HG03558 (cell line): ENCODE data around the gene SNAP91.
"Not testable (repeated sequence)": the region's sequence is repeated elsewhere in the genome, so short reads cannot be mapped to it uniquely, and the experiment has no call there.

Experiments used
- ATAC-seq: cut with Tn5 transposase; IDR thresholded peaks from one replicate; pipeline ENCODE4 v1.9.1; 2021; ENCODE audit warnings: moderate number of reproducible peaks; ENCODE audit not compliant: unreplicated experiment; ENCODE audit errors: extremely low read depth

Gene SNAP91, protein sequence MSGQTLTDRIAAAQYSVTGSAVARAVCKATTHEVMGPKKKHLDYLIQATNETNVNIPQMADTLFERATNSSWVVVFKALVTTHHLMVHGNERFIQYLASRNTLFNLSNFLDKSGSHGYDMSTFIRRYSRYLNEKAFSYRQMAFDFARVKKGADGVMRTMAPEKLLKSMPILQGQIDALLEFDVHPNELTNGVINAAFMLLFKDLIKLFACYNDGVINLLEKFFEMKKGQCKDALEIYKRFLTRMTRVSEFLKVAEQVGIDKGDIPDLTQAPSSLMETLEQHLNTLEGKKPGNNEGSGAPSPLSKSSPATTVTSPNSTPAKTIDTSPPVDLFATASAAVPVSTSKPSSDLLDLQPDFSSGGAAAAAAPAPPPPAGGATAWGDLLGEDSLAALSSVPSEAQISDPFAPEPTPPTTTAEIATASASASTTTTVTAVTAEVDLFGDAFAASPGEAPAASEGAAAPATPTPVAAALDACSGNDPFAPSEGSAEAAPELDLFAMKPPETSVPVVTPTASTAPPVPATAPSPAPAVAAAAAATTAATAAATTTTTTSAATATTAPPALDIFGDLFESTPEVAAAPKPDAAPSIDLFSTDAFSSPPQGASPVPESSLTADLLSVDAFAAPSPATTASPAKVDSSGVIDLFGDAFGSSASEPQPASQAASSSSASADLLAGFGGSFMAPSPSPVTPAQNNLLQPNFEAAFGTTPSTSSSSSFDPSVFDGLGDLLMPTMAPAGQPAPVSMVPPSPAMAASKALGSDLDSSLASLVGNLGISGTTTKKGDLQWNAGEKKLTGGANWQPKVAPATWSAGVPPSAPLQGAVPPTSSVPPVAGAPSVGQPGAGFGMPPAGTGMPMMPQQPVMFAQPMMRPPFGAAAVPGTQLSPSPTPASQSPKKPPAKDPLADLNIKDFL

DNA sequence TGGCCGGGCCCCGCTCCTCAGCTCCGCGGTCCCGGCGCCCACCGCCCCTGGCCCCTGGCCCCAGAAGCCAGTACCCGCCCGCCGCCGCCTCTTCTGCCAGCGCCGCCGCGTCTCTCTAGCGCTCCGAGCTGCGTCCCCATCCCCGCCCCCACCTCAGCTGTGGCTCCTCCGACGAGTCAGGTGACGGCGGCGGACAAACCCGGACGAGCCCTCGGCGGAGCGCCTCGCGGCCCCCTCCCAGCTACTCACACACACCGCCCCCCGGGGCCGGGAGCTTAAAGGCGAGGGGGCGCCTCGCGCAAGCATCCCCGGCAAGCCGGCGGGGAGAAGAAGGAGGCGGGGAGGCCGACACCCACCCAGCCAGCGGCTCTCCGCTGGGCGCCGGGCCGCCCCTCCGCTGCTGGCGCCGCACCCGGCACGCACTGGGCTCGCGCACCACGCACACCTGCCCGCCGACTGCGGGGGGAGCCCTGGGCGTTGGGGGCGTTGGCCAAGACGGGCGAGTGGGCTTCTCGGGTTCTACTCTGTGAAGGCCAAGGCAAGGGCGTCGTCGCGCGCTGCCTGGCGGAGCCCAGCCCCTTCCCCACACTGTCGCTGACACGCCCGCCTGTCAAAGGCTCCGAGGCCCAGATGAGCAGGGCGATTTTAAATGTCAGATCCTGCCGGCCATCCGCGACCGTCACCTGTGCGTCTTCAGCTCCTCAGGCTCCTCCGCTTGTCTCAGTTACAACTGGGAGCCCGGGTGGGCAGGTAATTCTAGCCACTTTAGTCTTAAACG is at the start of gene SNAP91:
SNAP91 (minus strand) TSS at position 132 of the 778 bp plus-strand sequence. CDS start 1,174 bp downstream, outside the sequence.
- ATAC-seq: no peak

DNA sequence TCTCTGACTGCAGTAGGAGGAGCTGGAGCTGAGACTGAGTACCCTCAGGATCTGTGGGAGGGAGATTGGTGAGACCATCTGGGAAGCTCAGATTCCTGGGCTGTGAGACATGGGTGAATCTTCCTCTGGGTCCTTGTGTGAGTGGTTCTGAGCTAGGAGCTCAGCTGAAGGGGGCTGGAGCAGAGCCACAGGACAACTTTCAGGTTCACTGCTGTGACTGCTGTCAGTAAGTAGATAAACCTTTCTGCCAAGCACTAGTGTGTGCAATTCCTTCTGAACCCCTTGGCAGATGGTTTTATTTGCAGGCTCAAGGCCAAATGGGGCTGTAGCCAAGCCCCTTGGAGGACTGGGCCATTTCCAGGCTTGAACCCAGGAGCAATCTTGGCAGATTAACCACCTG is 49.6 kb upstream of the SNAP91 start:
- no peak for ATAC-seq

DNA sequence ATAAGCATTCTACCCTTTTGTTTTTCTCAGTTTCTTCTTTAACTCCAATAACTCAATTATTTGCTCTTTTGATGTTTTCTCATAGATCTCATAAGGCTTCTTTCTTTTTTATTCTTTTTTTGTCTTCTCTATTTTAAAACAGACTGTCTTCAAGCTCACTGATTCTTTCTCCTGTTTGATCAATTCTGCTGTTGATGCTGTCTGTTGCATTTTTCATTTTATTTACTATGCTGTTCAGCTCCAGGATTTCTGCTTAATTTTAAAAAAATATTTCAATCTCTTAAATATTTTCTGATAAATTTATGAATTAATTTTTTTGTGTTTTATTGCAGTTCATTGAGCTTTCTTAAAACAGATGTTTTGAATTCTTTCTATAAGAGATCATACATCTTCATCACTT is 48.1 kb upstream of the SNAP91 start:
- ATAC-seq: no peak

DNA sequence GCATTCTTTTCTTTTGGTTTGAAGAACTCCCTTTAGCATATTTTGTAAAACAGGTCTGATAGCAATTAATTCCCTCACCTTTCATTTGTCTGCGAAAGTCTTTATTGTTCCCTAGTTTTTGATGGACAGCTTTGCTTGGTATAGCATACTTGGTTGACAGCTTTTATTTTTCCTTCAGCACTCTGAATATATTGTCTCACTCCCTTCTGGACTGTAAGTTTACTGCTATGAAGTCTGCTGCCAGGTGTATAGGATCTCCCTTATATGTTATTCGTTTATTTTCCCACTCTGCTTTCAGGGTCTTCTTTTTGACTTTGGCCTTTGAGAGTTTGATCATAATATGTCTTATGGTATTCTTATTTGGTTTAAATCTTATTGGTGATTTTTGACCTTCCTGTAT is 47.7 kb upstream of the SNAP91 start:
- no peak for ATAC-seq

DNA sequence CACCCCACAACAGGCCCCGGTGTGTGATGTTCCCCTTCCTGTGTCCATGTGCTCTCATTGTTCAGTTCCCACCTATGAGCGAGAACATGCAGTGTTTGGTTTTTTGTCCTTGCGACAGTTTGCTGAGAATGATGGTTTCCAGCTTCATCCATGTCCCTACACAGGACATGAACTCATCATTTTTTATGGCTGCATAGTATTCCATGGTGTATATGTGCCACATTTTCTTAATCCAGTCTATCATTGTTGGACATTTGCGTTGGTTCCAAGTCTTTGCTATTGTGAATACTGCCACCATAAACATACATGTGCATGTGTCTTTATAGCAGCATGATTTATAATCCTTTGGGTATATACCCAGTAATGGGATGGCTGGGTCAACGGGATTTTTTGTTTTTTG is 43.5 kb upstream of the SNAP91 start:
- ATAC-seq: not testable (repeated sequence)

DNA sequence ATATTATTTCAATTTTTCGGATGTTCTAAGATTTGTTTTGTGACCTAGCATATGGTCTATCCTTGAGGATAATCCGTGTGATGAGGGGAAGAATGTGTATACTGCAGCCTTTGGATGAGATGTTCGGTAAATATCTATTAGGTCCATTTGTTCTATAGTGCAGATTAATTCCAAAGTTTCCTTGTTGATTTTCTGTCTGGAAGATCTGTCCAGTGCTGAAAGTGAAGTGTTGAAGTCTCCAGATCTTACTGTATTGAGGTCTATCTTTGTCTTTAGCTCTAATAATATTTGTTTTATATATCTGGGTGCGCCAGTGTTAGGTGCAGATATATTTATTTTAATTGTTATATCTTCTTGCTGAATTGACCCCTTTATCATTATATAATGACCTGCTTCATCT is 32.2 kb upstream of the SNAP91 start:
- ATAC-seq: no peak

DNA sequence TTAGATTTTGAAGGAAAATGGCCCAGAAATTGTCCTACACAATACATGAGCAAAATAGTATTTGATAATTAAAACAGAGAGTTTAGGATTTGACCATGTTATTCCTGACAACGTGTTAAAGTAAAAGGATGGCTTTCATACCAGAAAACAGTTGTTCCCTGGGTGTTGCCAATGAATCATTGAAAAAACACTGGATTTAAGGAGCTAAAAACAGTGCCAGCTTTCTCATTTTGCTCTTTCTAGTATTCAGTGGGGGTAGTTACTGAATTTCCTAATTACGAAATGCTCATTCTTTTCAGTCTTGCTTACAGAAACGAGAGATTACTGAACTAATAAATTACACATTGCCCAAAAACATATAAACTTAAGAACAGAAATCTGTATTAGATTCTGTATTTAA is 26.6 kb upstream of the SNAP91 start:
- no peak for ATAC-seq

DNA sequence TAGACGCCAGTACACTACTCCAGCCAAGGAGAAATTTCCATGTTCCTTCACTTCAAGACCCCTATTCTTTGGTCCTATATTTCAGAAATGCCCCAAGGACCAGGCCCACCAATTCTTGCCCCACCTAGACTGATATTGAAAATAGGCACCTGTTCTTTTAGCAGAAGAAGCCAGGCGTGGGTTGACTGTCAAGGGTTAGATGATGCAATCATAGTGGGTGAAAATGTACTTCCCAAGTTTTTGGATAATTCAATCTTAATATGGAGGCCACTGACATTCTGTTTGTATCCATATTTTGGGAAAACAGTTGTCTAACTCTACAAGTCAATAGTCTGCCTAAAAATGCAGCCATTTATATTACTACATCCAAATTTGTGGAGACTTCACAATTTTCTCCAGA is 21.0 kb upstream of the SNAP91 start:
- no peak for ATAC-seq

DNA sequence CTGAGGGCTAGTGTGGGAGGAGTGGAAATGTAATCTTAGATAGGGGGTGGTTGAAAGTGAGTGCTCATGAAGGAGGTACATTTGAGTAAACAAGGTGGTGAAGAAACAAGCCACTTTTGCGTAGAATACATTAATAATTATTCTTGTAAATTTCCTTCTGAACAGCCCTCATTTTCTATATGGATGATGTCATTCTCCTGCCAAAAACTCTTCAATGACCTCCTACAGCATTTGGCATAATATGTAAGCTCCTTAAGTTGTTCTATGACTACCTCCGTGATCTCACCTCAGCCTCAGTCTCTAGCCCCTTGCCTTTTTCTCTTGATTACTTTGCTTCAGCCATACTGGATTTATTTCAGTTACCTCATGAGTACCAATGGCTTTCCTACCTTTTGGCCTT is 14.0 kb upstream of the SNAP91 start:
- ATAC-seq: no peak

DNA sequence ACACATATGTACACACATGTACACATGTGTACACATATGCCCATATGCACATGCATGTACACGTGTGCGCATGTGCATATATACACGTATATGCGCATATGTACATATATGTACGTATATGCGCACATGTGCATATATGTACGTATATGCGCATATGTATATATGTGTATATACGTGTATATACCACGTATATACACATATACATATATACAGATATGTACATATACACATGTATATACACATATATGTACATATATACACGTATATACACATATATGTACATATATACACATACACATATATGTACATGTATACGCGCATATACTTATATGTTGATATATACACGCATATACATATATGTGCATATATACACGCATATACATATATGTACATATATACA is 8.9 kb upstream of the SNAP91 start:
- no peak for ATAC-seq

DNA sequence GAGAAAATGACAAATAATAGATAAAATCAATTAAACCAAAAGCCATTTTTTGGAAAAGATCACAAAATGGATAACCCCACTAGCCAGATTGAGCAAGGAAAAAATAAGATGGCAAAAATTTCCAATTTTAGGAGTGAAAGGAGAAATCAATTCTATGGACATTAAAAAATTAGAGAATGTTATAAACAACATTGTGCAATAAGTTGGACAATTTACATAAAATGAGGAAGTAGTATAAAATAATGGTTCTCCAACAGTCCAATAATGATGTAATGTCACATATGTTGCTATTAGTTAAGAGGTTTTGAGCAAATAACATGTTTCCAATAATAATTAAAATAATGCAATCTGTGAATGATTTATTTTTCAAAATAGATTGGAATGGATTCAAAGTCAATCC is 3.1 kb upstream of the SNAP91 start:
- no peak for ATAC-seq

DNA sequence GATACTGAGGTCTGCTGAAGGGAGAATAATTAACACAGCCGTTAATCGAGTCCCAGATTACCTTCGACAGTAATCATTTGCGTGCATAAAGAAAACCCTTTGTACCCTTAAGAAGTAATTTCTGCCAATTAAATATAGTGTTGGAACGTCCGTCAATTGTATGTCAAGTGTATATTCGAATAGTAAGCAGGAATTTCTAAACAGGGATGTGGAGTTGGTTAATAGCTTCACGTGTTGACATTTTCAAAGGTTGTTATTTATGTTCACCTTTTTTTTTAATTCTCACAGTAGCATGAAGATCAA is 798 bp upstream of the SNAP91 start:
- no peak for ATAC-seq

DNA sequence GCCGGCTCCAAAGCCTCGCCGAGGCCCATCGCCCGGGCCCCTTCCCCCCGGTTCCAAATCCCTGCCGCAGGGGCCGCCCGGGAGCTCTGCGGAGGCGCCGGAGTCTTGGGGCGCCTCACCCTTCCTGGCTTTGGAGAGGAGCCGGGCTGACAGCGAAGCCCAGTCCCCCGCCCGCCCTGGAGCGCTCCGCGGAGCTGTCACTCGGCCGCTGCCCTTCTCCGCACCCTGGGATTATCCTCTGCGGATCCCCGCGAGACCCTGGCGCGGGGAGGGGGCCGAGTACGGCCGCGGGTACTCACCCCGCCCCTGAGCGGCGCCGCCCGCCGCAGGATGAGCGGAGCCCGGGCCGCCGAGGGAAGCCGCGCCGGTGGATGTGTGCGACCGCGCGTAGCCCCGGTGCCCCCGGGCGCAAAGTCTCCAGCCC is 343 bp downstream of the SNAP91 start:
- ATAC-seq: no peak

DNA sequence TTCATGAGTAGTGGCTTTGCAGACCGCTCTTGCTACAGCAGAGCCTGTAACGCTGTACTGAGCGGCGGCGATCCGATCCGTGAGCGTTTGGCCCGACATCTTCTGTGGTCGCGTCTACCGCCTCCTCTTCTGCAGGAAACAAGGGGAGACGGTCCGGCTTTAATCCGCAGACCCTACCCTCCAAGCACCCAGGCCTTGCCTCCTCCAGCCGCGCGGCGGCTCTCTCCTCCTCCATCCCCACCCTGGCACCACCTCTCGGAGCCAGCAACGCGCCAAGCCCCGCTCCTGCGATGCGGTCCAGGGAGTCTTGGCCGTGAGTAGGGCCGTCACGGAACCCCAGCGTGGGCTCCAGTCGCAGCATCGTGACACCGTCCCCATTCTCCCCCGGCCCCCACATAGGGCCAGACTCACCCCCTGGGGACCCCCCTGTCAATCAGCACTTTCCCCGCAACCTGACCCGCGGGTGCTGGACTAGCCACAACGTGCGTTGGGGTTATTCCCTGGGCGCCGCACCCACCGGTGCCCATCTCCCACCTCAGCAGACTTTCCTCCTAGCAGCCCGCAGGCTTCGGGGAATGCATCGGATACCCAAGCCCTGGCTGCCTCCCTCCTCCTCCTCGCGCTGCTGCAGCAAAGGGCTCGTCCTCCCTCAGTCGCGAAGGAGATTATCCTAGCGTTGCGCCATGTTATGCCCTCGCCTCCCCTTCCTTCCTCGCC is 914 bp downstream of the SNAP91 start:
- ATAC-seq: no peak

DNA sequence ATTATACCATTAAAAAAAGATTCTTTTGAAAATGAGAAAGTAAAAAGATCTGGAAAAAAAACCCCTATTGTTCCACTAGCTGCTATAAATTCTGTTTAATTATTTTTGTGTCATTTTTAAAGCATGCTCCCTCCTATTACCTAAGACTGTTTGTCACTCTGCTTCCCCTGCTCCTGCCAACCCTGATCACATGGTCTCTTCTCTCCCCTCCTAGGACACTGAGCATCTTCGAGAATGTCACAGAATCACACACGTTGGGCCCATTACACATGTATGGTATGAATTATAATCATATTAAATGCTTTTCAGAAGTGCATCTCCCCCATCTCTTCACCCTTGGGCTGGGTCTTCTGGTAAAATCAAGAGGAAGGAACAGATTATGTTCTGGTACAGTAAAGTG is 6.2 kb downstream of the SNAP91 start:
- no peak for ATAC-seq

DNA sequence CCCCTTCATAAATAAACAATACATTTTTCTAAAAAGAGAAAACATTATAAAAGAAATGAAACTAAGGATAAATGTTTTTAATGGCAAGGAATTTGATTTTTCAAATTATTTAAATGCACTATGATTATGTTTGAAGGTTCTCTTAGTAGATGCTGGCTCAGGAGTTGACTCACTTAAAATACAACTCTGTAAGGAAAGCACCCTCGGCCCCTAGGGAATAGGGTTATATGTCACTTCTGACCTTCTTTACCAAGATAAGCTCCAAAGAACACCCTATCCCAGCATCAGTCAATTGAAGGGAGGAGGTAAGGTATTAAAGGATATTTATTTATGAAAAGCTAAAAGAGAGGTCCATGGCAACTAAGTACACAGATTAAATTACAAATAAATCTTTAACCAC is 6.8 kb downstream of the SNAP91 start:
- ATAC-seq: no peak

DNA sequence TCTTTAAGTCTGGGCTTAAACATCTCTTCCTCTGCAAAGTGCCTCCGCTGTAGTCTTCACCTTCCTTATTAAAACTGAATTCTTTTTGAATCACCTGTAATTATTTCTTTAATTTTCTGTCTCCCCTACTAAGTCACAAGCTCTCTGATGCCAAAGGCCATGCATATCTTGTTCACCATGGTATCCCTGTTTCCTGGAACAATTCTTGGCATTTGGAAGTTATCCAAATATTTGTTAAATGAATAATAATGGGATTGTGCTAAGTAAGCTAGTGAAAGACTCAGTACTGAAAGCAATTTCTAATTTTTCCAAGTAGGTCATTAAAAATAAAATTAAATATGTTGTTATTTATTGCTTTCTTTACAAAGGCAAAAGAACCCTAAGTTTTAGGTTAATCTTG is 12.2 kb downstream of the SNAP91 start:
- no peak for ATAC-seq

DNA sequence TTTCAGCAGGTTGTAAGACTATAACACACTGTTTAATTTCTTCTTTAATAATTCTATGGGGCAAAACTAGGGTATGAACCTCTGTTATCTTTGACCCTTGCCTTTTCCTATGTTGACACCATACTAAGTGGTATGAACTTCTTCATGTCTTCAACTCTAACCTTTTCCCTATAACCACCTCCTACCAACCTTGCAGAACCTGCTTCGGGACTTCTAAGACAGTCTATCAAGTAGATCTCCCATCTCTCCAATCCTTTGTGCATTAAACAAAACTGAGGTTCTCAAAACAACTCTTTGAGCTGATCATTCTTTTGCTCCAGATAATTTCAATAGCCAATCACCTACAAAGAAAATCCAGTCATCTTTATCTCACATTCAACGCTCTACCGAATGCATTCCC is 23.4 kb downstream of the SNAP91 start:
- ATAC-seq: no peak

DNA sequence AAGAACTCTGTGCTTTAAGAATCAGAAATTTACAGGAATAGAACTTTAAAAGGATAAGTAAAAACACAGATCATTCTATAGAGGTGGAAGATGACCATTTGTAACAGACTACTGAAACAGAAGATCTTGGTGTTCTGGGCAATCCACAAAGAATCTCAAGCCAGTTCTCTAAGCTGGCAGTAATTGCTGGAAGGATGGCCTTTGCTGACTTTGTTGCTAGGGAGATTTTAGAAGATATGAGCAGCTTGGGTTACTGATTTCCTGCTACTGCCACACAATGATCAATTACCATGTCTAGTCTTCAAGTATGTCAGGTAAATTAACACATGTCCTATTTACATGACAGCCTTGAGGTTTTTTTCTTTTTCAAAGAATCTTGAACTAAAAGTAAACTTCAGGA is 31.1 kb downstream of the SNAP91 start:
- ATAC-seq: no peak

DNA sequence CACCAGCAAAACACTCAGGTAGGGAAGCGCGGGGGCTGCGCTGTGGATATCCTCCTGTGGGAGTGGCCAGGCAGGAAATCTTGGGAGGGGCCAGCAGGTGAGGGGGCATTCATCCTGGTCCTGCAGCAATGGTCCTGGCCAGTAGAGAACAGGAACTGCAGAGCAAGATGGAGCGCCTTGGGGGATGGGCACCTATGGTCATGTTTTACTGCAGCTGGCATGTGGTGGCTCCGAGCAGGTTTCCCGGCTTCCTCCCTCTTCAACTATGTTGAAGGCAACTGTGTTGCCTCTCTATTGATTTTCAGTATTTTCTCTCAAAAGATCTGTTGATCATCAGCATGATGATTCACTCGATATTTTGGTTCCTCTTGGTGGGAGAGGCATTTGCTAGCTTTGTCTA is 70.9 kb downstream of the SNAP91 start:
- ATAC-seq: no peak
